HG03354 (cell line): ENCODE data around the gene RGS3.

Experiments used
- ATAC-seq: cut with Tn5 transposase; IDR thresholded peaks from one replicate; pipeline ENCODE4 v1.9.1; 2021; ENCODE audit warnings: mild to moderate bottlenecking; ENCODE audit not compliant: unreplicated experiment, poor library complexity, severe bottlenecking

The RGS3 gene

DNA sequence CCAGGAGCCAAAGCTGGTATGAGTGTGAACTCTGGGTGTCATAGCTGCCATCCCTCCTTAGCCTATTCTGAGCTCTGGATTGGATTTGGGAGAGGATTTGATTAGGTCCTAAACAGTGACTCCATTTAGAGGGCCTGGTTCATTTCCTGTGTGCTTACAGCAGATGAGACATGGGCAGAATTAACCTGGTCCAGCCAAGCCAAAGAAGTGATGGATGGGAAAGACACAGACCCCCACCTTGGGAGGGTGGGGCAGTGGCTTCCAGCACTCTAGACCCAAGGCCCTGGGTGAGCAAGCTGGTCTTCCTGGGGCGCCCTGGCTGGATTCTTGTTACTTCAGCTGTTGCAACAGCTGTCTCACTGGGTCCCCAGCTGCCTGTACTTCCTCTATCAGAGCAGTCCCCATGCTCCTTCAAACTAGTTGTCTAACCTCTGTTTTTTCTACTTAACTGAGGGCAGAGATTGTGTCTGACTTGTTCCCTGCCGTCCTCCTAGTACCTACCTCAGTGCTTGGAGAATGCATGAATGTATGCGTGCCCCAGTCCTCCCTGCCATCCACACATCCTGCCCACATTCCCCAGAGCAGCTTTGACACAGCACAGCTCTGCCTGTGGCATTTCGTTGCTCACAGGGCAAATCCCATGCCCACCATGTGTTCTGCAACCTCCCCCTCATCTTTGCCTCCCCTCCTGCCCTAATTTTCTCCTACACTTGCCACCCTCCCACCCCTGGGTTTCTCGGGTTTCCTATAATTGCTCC, 115.9 kb downstream of the RGS3 start:
- peak; percentile 40 for ATAC-seq

DNA sequence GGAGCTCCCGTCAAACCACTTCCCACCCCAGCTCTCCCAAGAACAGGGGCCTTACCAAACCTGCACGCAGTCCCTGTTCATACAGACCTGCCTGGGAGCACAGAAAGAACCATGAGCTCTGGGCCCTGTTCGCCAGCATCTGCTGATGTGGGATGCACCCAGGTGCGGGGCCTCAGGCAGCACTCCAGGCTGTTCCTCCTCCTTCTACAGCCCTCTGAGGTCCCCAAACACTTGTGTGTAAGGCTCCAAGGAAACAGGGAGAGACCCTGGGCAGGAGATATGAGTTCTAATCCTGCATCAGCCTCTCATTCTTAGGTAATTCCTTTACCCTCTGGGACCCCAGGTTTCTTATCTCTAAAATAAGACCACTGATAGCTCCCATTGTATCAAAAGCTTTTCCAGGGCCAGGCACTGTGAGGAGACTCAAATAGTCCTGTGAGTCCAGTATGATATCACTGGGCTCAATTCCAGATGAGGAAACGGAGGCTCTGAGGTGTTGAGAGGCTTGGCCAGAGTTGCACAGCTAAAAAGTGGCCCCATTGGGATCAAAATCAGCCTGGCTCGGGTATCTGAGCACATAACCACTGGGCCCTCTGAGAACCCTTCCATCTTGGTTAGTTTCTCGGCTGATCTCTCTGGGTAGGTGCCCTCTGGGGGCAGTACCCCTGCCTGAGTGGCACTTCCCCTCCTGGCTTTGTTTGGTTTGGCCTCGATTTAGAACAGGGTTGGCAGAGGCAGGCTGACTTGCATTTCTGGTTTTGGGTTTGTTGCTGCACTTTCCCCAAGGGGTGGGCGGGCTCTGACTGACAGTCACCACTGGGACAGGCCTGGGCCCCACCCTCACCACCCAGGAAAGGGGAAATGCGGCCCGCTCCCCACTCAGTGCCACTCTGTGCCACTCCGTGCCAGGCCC, 116.8 kb downstream of the RGS3 start:
- ATAC-seq, result no peak

DNA sequence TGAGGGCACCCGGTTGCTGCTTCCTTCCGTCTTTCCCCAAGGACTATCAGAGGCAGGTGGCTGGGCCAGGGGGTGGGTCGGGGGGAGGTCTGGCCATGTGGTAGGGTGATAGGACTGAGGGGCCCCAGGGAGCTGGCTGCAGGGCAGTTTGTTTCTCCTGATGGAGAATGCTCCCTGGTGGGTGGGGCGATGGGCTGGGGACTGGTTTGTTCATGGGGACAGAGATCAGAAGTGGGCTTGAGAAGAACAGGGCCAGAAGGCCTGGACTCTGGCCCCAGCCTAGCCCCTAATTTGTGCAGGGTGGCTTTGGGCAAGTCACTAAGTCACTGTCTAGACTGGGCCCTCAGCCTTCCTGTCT, 117.4 kb downstream of the RGS3 start:
- no peak for ATAC-seq

DNA sequence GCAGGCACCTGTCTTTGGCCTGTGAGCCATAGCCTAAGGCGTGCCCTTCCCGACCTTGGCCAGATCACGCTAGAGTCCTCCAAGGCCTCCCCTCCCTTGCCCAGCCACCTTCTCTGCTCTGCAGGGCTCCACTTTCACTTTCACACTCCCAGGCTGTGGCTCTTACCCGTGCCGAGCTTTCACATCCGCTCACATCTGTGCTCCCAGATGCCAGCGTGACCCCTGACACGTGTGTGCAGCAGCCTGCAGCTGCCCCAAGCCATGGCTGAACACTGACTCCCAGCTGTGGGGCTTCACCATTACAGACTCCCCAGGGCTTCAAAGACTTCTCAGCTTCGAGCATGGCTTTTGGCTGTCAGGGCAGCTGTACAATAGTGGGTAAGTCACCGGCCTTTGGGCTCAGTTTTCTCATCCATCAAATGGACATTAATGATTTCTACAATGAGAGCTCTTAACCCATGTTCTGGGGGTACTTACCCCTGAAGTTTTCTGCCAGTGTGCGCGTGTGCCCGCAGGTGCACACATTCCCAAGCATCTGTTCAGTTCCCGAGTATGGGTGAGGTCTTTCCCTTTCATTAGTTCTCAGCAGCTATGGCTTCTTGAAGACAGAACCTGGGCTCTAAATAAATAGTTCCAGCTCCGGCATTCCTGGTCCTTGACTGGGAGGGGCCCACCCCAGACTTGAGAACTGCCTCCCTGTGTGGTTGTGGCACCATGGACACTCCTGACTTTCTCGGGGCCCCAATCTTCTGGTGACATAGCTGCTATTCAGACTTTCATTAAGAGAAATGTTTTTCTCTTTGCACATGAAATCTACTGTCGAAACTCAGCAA, 118.6 kb downstream of the RGS3 start:
- ATAC-seq, result peak; percentile 83

DNA sequence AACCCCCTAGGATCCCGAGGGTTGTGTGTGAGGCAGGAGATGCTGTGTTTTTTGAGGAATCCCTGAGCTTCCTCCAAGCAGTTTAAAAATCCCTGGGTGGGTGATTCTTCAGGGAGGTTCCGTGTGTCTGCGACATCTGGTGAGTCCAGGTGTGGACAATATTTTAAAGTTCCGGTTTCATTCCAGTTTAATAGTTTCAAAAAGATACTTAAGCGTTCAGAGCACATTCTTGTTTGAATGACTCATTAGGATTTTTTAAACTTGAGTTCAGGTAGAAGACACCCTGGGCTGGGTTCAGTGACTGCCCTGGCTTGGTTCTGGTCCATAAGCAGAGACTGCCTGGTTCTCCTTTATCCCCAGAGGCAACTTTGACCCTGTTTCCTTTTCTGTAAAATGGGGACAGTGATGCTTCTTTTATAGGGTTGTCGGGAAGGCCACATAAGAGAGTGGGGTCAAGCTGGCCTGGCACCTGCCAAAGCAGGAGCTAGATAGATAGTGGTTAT, 119.2 kb downstream of the RGS3 start:
- no peak for ATAC-seq

DNA sequence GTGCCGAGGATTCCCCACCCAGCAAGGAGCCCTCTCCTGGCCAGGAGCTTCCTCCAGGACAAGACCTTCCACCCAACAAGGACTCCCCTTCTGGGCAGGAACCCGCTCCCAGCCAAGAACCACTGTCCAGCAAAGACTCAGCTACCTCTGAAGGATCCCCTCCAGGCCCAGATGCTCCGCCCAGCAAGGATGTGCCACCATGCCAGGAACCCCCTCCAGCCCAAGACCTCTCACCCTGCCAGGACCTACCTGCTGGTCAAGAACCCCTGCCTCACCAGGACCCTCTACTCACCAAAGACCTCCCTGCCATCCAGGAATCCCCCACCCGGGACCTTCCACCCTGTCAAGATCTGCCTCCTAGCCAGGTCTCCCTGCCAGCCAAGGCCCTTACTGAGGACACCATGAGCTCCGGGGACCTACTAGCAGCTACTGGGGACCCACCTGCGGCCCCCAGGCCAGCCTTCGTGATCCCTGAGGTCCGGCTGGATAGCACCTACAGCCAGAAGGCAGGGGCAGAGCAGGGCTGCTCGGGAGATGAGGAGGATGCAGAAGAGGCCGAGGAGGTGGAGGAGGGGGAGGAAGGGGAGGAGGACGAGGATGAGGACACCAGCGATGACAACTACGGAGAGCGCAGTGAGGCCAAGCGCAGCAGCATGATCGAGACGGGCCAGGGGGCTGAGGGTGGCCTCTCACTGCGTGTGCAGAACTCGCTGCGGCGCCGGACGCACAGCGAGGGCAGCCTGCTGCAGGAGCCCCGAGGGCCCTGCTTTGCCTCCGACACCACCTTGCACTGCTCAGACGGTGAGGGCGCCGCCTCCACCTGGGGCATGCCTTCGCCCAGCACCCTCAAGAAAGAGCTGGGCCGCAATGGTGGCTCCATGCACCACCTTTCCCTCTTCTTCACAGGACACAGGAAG, 120.2 kb downstream of the RGS3 start:
- ATAC-seq, result no peak

DNA sequence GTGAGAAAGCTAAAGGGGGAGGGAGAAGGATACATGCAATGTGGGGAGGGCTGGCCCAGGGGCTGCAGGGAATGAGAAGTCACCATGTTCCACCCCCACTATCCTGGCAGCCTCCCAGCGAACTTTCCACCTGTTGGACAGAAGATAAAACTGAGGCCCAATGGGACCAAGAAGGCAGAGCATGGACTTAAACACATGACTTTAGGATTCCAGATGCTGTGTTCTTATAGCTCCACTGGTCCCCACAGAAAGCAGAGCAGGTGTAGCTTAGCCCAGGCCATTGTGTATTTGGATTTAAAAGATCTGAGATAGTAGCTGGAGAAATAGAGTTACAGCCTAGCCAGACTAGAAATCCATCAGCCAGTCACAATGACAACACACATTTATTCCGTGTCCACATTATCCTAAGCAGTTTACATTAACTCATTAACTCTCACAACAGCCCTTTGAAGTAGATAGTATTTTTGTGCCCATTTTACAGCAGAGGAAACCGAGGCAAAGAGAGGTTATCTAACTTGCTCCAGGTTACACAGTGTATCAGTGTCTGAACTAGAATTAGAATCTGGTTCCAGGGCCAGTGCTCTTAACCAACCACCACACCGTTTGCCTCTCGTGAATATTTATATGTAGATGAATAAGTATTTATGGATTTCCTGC, 121.0 kb downstream of the RGS3 start:
- no peak for ATAC-seq

DNA sequence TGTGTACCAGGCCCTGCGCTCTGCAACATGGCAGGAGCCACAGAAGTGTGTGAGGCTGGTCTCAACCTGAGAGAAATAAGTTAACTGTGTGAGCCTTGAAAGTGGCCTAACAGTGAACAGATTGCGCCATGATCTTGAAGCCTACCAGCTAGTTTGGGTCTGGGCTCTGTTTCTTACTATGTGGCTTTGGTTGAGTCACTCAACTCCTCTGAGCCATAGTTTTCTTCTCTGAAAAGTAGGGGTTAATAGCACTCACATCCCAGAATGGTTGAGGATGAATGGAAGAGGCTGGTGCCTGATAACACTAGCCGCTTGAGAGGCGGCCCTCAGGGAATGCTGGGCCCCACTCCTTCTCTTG, 121.5 kb downstream of the RGS3 start:
- no peak for ATAC-seq

DNA sequence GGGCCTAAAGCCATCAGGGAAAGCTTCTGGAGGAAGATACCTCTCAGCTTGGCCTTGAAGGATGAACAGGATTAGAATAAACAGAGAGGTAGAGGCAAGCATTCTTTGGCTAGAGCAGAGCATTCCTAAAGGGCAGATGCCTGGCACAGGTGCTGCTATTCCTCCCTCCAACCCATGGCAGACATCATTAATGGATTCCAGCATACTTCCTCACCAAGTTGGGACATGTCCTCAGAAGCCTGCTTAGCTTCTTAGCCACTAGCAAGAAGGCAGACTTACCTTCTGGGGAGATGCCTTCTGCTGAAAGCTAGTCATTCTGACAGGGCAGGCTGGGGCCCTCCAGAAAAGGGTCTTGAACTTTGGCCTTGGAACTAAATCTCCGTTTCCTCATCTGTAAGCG, 122.0 kb downstream of the RGS3 start:
- no peak for ATAC-seq

DNA sequence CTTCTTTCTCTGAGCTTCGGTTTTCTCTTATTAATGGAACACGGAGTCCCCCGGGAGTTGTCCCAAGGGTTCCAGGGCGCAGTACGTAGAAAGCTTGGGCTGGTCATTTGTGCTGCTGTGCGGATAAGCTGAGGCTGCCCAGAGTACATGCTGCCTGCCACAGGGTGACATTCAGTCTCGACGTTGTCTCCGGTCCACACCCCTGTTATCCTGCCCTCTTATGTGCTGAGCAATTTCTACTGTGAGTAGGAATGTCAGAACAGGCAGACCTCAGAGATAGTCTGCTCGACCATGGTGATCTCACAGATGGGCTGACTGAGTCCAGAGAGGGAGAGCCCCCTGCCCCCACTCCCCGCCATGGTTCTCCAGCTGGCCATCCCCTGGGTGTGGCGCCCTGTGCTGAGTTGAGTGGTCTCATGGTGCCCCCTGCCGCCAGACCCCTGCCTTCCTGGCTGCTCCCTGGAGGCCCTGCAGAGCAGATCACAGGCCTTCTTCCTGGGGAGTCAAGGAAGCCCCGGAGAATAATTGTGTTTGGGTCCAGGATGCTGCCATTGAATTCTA, 124.0 kb downstream of the RGS3 start:
- ATAC-seq, result no peak

DNA sequence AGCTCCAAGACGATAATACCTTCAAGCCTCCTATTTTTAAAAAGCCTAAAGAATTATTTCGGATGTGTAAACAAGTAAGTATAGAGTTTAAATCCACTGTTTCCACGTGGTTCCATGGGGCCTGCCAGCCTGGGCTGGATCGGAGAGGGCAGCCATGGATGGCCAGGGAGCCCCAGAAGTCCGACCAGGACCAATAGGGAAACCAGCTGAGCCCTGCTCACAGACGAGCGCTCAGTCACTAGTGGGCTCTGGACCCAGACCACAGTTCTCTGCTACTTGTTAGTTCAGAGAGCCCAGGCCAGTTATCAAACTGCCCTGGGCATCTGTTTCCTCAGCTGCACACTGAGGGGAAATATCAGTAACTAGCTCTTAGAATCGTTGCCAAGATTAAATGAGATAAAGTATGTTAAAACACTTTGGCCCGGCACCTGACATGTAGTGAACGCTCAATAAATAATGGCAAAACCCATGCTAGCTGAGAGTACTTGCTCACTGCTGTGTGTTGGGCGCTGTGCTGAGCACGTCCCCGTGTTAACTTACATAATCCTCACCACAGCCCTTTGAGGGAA, 124.8 kb downstream of the RGS3 start:
- ATAC-seq, result no peak

DNA sequence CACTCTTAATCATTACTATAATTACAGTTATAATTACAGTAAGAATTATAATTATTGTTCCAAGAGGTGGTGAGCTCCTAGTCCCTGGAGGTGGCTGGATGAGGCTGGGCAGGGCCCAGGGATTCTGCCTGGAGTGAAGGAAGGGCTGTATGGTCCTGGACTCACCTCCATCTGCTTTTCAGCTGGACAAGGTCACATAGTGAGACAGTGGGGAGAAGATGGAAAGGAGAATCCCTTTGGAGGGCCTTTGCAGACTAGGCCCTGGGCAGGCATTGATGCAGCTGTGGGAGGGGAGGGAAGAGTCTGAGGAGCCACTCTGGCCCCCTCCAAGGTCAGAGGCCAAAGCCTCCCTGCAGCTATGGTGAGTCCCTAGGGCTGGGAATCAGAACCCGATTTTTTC, 125.4 kb downstream of the RGS3 start:
- no peak for ATAC-seq

DNA sequence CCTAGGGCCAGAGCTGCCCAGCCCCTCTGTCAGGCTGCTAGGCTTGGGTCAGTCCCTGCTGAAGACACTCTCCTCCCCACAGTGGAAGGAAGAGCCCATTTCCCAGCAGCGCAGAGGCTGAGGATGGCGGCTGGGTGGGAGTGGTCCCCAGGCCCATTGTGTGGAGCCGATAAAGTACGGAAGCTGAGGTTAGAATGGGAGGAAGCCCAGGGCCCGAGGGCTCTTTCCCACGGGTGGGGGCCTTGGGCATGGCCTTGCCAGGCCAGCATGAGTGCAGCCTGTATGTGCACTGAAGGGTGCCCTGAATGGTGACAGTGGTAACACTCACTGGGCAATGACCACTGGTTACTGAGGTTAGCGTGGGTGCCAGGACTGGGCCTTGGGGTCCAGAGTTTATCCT, 125.9 kb downstream of the RGS3 start:
- no peak for ATAC-seq

DNA sequence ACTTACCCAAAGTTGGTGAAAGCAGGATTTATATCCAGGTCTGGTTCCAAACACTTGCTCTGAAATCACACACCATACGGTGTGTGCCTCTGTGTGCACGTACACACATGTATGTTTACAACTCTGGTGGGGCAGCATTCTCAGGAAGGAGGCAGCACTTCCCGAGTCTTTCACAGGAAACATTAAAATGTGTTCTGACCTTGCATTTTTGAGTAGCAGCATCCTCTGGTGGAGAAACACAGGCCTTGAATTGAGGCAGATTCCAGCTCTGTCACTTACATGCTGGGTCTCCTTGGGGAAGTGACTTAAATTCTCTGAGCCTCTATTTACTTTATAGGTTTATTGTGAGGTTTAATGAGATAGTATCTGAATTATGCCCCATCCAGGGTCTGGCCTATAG, 126.4 kb downstream of the RGS3 start:
- ATAC-seq, result no peak

DNA sequence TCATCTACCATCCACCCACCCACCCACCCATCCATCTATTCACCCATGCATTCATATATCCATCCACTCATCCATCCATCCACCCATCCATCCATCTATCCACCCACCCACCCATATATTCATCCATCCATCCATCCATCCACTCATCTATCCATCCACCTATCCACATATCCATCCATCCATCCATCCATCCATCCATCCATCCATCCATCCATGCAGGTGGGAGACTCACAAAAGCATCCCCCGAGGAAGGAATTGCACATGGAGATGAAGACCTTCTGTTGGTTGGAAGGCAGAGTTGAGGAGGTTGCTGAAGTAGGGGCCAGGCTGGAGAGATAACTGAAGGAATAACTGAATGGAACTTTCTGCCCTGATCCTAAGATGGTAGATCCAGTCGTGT, 126.9 kb downstream of the RGS3 start:
- ATAC-seq, result no peak

DNA sequence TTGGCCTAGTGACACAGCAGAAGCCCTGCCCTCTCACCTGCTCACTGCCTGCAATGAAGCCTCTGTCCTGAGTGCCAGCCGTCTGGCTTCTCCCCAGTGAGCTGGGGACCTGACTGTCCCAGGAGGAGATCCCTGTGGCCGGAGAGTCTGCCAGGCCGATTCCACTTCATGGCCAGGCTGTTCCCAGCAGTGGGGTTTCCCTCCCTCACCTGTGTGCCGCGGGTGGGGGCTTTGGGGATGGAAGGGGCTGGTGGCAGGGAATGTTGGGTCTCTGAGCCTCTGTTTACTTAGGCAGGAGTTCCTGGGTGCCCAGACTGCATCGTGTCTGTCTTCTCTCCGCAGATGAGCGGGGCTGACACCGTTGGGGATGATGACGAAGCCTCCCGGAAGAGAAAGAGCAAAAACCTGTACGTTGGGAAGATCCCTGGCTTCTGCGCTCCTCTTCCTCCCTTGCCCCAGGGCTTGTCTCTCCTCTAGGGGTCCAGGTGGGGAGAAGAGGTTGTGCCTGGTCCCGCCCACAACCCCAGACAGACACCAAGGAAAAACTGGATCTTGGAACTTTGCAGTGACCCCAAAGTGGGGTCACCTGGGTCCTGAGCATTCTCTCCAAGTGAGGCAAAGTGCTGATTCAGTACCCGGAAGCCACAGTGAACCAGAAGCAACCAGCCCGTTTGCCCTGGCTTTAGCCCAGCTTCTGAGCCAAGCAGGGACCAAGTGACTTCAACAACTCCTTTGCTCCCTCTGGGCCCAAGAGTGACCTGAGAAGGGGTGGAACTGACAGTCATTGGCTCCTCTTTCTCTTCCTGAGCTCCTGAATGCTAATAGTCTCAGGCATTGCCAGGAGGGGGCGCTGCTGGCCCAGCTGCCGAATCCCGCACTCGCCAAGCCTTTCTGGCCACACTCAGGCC, 127.7 kb downstream of the RGS3 start:
- peak; percentile 46 for ATAC-seq
